ENCODE data around the gene TFEC.

Gene TFEC

DNA sequence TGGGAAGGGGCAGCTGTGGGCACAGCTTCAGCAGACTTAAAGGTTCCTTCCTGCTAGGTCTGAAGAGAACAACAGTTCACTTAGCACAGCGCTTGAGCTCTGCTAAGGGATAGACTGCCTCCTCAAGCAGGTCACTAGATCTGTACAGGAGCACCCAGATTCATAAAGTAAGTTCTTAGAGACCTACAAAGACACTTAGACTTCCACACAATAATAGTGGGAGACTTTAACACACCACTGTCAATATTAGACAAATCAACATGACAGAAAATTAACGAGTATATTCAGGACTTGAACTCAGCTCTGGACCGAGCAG, 140.9 kb downstream of the TFEC start:
- H3K27me3 ChIP-seq (ENCODE audit: insufficient read depth, low read depth, severe bottlenecking) = no peaks in the 10 kb centered on the region
- no peak for DNase-seq
- H3K36me3 ChIP-seq = no peaks in the 10 kb centered on the region
- no peaks in the 10 kb centered on the region for H3K9me3 ChIP-seq (ENCODE audit: severe bottlenecking)
- no peak overlapping the region for H3K27ac ChIP-seq
- TF ChIP-seq, protein P1, sequence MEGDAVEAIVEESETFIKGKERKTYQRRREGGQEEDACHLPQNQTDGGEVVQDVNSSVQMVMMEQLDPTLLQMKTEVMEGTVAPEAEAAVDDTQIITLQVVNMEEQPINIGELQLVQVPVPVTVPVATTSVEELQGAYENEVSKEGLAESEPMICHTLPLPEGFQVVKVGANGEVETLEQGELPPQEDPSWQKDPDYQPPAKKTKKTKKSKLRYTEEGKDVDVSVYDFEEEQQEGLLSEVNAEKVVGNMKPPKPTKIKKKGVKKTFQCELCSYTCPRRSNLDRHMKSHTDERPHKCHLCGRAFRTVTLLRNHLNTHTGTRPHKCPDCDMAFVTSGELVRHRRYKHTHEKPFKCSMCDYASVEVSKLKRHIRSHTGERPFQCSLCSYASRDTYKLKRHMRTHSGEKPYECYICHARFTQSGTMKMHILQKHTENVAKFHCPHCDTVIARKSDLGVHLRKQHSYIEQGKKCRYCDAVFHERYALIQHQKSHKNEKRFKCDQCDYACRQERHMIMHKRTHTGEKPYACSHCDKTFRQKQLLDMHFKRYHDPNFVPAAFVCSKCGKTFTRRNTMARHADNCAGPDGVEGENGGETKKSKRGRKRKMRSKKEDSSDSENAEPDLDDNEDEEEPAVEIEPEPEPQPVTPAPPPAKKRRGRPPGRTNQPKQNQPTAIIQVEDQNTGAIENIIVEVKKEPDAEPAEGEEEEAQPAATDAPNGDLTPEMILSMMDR (IDR thresholded peaks at IDR 0.05; ENCODE audit: low read depth, low read length) = no peak
- no peak overlapping the region for H3K4me3 ChIP-seq (ENCODE audit: low read depth, low read length)

DNA sequence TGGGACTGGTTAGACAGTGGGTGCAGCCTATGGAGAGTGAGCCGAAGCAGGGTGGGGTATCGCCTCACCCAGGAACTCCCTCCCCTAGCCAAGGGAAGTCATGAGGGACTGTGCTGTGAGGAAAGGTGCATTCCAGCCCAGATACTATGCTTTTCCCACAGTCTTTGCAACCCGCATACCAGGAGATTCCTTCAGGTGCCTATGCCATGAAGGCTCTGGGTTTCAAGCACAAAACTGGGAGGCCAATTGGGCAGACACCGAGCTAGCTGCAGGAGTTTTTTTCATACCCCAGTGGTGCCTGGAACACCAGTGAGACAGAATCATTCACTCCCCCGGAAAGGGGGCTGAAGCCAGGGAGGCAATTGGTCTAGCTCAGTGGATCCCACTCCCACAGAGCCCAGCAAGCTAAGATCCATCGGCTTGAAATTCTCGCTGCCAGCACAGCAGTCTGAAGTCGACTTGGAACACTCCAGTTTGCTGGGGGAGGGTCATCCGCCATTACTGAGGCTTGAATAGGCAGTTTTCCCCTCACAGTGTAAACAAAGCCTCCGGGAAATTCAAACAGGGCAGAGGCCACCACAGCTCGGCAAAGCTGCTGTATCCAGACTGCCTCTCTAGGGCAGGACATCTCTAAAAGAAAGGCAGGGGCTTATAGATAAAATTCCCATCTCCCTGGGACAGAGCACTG, 141.4 kb downstream of the TFEC start:
- Histone ChIP-seq H3K4me3 (ENCODE audit: low read depth, low read length) (no peak overlapping the region), H3K36me3 (no peaks in the 10 kb centered on the region), H3K27ac (no peak overlapping the region), H3K27me3 (ENCODE audit: insufficient read depth, low read depth, severe bottlenecking) (no peaks in the 10 kb centered on the region), H3K9me3 (ENCODE audit: severe bottlenecking) (no peaks in the 10 kb centered on the region)
- TF ChIP-seq, protein P1 (IDR thresholded peaks at IDR 0.05; ENCODE audit: low read depth, low read length) = no peak
- DNase-seq = no peak

DNA sequence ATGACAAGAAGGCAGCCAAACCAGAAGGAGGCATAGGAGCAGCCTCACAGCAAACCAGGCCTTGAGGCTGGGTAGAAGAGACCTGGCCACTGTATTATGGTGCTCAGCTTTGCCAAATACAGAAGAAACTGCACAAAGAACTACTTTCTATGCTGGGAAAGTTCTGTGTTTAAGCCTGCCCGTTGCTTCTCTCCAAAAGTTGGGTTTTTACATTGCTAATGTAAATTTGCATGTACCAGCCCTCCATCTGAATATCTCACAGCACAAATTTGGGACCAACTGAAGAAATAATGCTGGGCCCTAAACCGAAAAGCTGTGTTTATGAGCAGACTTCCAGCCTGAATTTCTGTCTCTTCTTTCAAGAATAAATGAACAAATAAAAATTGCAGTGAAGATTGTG, 145.0 kb downstream of the TFEC start:
- Histone ChIP-seq H3K4me3 (ENCODE audit: low read depth, low read length) (no peak overlapping the region), H3K36me3 (no peaks in the 10 kb centered on the region), H3K27ac (no peak overlapping the region), H3K27me3 (ENCODE audit: insufficient read depth, low read depth, severe bottlenecking) (no peaks in the 10 kb centered on the region), H3K9me3 (ENCODE audit: severe bottlenecking) (no peaks in the 10 kb centered on the region)
- TF ChIP-seq, protein P1 (IDR thresholded peaks at IDR 0.05; ENCODE audit: low read depth, low read length) = no peak
- DNase-seq = no peak

Data from WERI-Rb-1 (cell line).